HepG2 (cell line): Measurements from ENCODE around the gene UBXN2A. TPM values are rescaled to one million over a fixed set of nuclear protein-coding genes. Genes with fewer than 3 reads are reported as not detected.

Experiments used
- CBX2 ChIP-seq, 2 experiments: fragments of 200-600 bp in 1 of 2; sonication (generic); formaldehyde crosslinking in 1 of 2; IDR thresholded peaks; 2 replicates each; pipeline versions ENCODE4 v1.7.0 to v1.8.1; 2018 to 2022; ENCODE audit warnings: low read depth in 2 of 2, low read length in 1 of 2, mild to moderate bottlenecking in 1 of 2, missing genetic modification reagents in 1 of 2
- CHD4 ChIP-seq: fragments of 200-600 bp; sonication (generic); IDR thresholded peaks from 2 replicates; pipeline ENCODE4 v1.7.0; 2017; ENCODE audit warnings: mild to moderate bottlenecking, low read length, borderline replicate concordance
- DNMT3B ChIP-seq: conservative IDR thresholded peaks from 2 replicates; pipeline ENCODE4 v1.6.1; 2016; ENCODE audit warnings: missing biosample characterization, control low read depth
- HDAC1 ChIP-seq: sonication (generic); formaldehyde crosslinking; IDR thresholded peaks from 2 replicates; pipeline ENCODE4 v1.5.1; 2020; ENCODE audit warnings: mild to moderate bottlenecking, missing genetic modification reagents
- KDM5A ChIP-seq: fragments of 200-600 bp; sonication (generic); IDR thresholded peaks from 2 replicates; pipeline ENCODE4 v1.7.0; 2018; ENCODE audit warnings: antibody characterized with exemption, mild to moderate bottlenecking, low read length, borderline replicate concordance
- MTF2 ChIP-seq: sonication (generic); formaldehyde crosslinking; IDR thresholded peaks from 2 replicates; pipeline ENCODE4 v1.5.0; 2020; ENCODE audit warnings: missing genetic modification reagents, borderline replicate concordance
- PATZ1 ChIP-seq: sonication (generic); formaldehyde crosslinking; IDR thresholded peaks from 2 replicates; pipeline ENCODE4 v1.4.0; 2020; ENCODE audit warnings: missing genetic modification reagents
- PHF20 ChIP-seq: sonication (generic); formaldehyde crosslinking; IDR thresholded peaks from 2 replicates; pipeline ENCODE4 v1.5.0; 2020; ENCODE audit warnings: mild to moderate bottlenecking, missing genetic modification reagents
- SALL2 ChIP-seq: sonication (generic); formaldehyde crosslinking; IDR thresholded peaks from 2 replicates; pipeline ENCODE4 v1.8.1; 2023; ENCODE audit warnings: mild to moderate bottlenecking, missing genetic modification reagents, inconsistent platforms
- SIN3A ChIP-seq: IDR thresholded peaks from 2 replicates; pipeline ENCODE4 v1.6.1; 2011; ENCODE audit warnings: low read depth, mild to moderate bottlenecking, control low read depth, low read length, borderline replicate concordance
- SRF ChIP-seq: IDR thresholded peaks from 2 replicates; pipeline ENCODE4 v1.6.1; 2011; ENCODE audit warnings: mild to moderate bottlenecking, low read depth, low read length, moderate library complexity
- SRSF9 ChIP-seq: fragments of 200-400 bp; formaldehyde crosslinking; IDR thresholded peaks from 2 replicates; pipeline ENCODE4 v1.6.1; 2018; ENCODE audit warnings: borderline replicate concordance, mild to moderate bottlenecking, low read depth, low read length; ENCODE audit not compliant: insufficient read depth, poor library complexity, severe bottlenecking
- STAT5B ChIP-seq: sonication (generic); formaldehyde crosslinking; IDR thresholded peaks from 2 replicates; pipeline ENCODE4 v1.4.0; 2020; ENCODE audit warnings: missing genetic modification reagents
- ZBTB2 ChIP-seq: sonication (generic); formaldehyde crosslinking; IDR thresholded peaks from 2 replicates; pipeline ENCODE4 v1.8.0; 2022; ENCODE audit warnings: low read depth, missing genetic modification reagents
- ZFP1 ChIP-seq: IDR thresholded peaks from 2 replicates; pipeline ENCODE4 v1.6.1; 2016
- ZFX ChIP-seq: sonication (generic); formaldehyde crosslinking; IDR thresholded peaks from 2 replicates; pipeline ENCODE4 v1.4.0; 2020; ENCODE audit warnings: mild to moderate bottlenecking, low read depth, missing genetic modification reagents, moderate library complexity
- ZMAT5 ChIP-seq: sonication (generic); formaldehyde crosslinking; IDR thresholded peaks from 2 replicates; pipeline ENCODE4 v1.5.0; 2020; ENCODE audit warnings: mild to moderate bottlenecking, low read depth, missing genetic modification reagents, borderline replicate concordance
- ZNF10 ChIP-seq: sonication (generic); formaldehyde crosslinking; IDR thresholded peaks from 2 replicates; pipeline ENCODE4 v1.4.0; 2020; ENCODE audit warnings: mild to moderate bottlenecking, low read depth, missing genetic modification reagents, borderline replicate concordance
- ZNF564 ChIP-seq: sonication (generic); formaldehyde crosslinking; IDR thresholded peaks from 2 replicates; pipeline ENCODE4 v1.8.1; 2023; ENCODE audit warnings: mild to moderate bottlenecking, missing genetic modification reagents
- ZNF598 ChIP-seq: sonication (generic); formaldehyde crosslinking; IDR thresholded peaks from 2 replicates; pipeline ENCODE4 v1.5.1; 2020; ENCODE audit warnings: mild to moderate bottlenecking, missing genetic modification reagents, borderline replicate concordance
- ZNF672 ChIP-seq: sonication (generic); formaldehyde crosslinking; IDR thresholded peaks from 2 replicates; pipeline ENCODE4 v1.8.1; 2022; ENCODE audit warnings: missing genetic modification reagents
- ZNF704 ChIP-seq: sonication (generic); formaldehyde crosslinking; IDR thresholded peaks from 2 replicates; pipeline ENCODE4 v1.8.1; 2023; ENCODE audit warnings: mild to moderate bottlenecking, inconsistent platforms, moderate library complexity, missing genetic modification reagents, borderline replicate concordance
- ZNF773 ChIP-seq: sonication (generic); formaldehyde crosslinking; IDR thresholded peaks from 2 replicates; pipeline ENCODE4 v1.4.0; 2020; ENCODE audit warnings: missing genetic modification reagents, borderline replicate concordance
- ZSCAN5A ChIP-seq: sonication (generic); formaldehyde crosslinking; IDR thresholded peaks from 2 replicates; pipeline ENCODE4 v1.8.0; 2022; ENCODE audit warnings: mild to moderate bottlenecking, missing genetic modification reagents, borderline replicate concordance
- polyA plus RNA-seq, 8 experiments: library from polyadenylated mRNA; depleted of rRNA in 3 of 8; stranded (reverse) in 7 of 8; unstranded in 1 of 8; fragments of >200 nt; fragmentation: Illumina TruSeq in 4 of 8; extraction: Trizol in 4 of 8; gene quantifications; 2 replicates each; pipeline versions ENCODE4 v1.2.1 to v1.2.3, GENCODE V29; 2011 to 2016; ENCODE audit warnings: low read depth in 4 of 8, missing spikeins in 1 of 8, mixed read lengths in 1 of 8; ENCODE audit not compliant: insufficient read depth in 1 of 8
- total RNA-seq, 5 experiments: library from RNA; depleted of rRNA; stranded (reverse); fragments of >200 nt; fragmentation: Illumina TruSeq; extraction: Trizol; gene quantifications; 2 replicates each; pipeline ENCODE4 v1.2.3, GENCODE V29; 2016; ENCODE audit warnings: low read depth in 1 of 5

Gene UBXN2A
- total and polyA plus RNA-seq, 2 of the 13 experiments (the other 11 are each of a cell fraction or from before 2014, with no cell fraction given), result 8.3 to 20.9 TPM

GRCh38 chr2:24049485-24050021 lies 109.3 kb downstream of the UBXN2A start, which contains the start of gene FKBP1B (continued):
- TF ChIP-seq MTF2 (CRISPR knock-in tag) (no peak), ZFX (CRISPR knock-in tag) (peak; percentile 13), ZNF773 (CRISPR knock-in tag) (no peak), SRSF9 (no peak), SIN3A (peak; percentile 68; the same call in 1 of the 2 replicates), CHD4 (no peak), STAT5B (no peak), SRF (no peak), ZFP1 (no peak; the same call in 1 of the 2 replicates), ZNF10 (CRISPR knock-in tag) (no peak), ZNF672 (CRISPR knock-in tag) (no peak), ZNF704 (no peak), DNMT3B (CRISPR knock-in tag) (no peak), CBX2 (IDR thresholded peaks at IDR 0.05; ENCODE audit: low read depth, low read length) (no peak), CBX2 (CRISPR knock-in tag; IDR thresholded peaks at IDR 0.05; ENCODE audit: low read depth) (no peak), SALL2 (CRISPR knock-in tag) (no peak), PATZ1 (CRISPR knock-in tag) (peak; percentile 89), ZNF564 (0 out of 2 replicates have a peak, but pooled peaks have one; percentile 35), ZBTB2 (CRISPR knock-in tag) (no peak), ZNF598 (CRISPR knock-in tag) (no peak), HDAC1 (CRISPR knock-in tag) (peak; percentile 56; the same call in 1 of the 2 replicates), KDM5A (no peak), ZSCAN5A (CRISPR knock-in tag) (no peak), ZMAT5 (no peak), PHF20 (CRISPR knock-in tag) (peak; percentile 7; the same call in 1 of the 2 replicates)
